T-cell (primary cell): ENCODE measurements around the gene RFLNA. TPM values are rescaled to one million over a fixed set of nuclear protein-coding genes. Genes with fewer than 3 reads are reported as not detected.

Experiments
- ATAC-seq, 4 experiments: fragments of 200-7000 bp in 3 of 4; fragments of 150-1000 bp in 1 of 4; cut with Tn5 transposase; replicated peaks in 1 of 4; 1 replicate in 3 of 4; 2 replicates in 1 of 4; pipeline ENCODE4 v1.10.0; 2021; ENCODE audit warnings: moderate library complexity in 3 of 4, mild to moderate bottlenecking in 2 of 4, moderate number of reproducible peaks in 1 of 4
- CTCF ChIA-PET, 2 donors: fragments of 300-600 bp; sonication (Branson Sonifier 250); formaldehyde crosslinking; loops; one replicate each; lab custom pipeline; 2022; ENCODE audit warnings: antibody characterized with exemption in 2 of 2; lab: Charles Lee
- POLR2A ChIA-PET, 2 donors: fragments of 300-600 bp; sonication (Branson Sonifier 250); formaldehyde crosslinking; loops; one replicate each; lab custom pipeline; 2022; ENCODE audit warnings: antibody characterized with exemption in 2 of 2; lab: Charles Lee
- DNase-seq, 35 experiments: peaks; one replicate each; pipeline versions ENCODE4 v3.0.0 to v3.0.0-alpha.2; 2013 to 2023
- H3K27ac ChIP-seq: one replicate; pipeline ENCODE4 v1.5.1; 2013; ENCODE audit warnings: low read length
- H3K27me3 ChIP-seq, 2 experiments: replicated peaks in 1 of 2; 1 replicate in 1 of 2; 2 replicates in 1 of 2; pipeline versions ENCODE4 v1.6.1 to v1.7.0; 2013; ENCODE audit warnings: low read length in 1 of 2, mixed read lengths in 1 of 2; ENCODE audit not compliant: control insufficient read depth in 2 of 2, insufficient read depth in 2 of 2; ENCODE audit errors: extremely low read depth in 1 of 2
- H3K36me3 ChIP-seq, 2 donors: 1 replicate in 1 of 2; 2 replicates in 1 of 2; pipeline versions ENCODE4 v1.6.1 to v1.7.0; 2013; ENCODE audit warnings: low read length in 1 of 2; ENCODE audit not compliant: control insufficient read depth in 2 of 2, insufficient read depth in 1 of 2; ENCODE audit errors: extremely low read depth in 1 of 2
- H3K4me1 ChIP-seq, 2 experiments: 1 replicate in 1 of 2; 2 replicates in 1 of 2; pipeline versions ENCODE4 v1.6.1 to v1.7.0; 2013; ENCODE audit warnings: low read length in 2 of 2, mixed read lengths in 1 of 2; ENCODE audit not compliant: insufficient read depth in 2 of 2, control insufficient read depth in 1 of 2; ENCODE audit errors: extremely low read depth in 1 of 2
- H3K4me3 ChIP-seq, 2 donors: 1 replicate in 1 of 2; 2 replicates in 1 of 2; pipeline versions ENCODE4 v1.5.1 to v1.7.0; 2013; ENCODE audit warnings: mild to moderate bottlenecking in 2 of 2, low read length in 1 of 2, moderate library complexity in 1 of 2; ENCODE audit not compliant: control insufficient read depth in 1 of 2; ENCODE audit errors: extremely low read depth in 1 of 2
- H3K9me3 ChIP-seq: 2 replicates; pipeline ENCODE4 v1.7.0; 2013
- H3K27ac Mint-ChIP-seq, 2 donors: one replicate each; pipeline ENCODE4 v1.8.0; 2020 to 2021; ENCODE audit warnings: mild to moderate bottlenecking in 2 of 2, mixed read lengths in 2 of 2
- H3K27me3 Mint-ChIP-seq, 2 donors: one replicate each; pipeline ENCODE4 v1.8.0; 2021 to 2022; ENCODE audit warnings: mixed read lengths in 2 of 2
- H3K36me3 Mint-ChIP-seq: one replicate; pipeline ENCODE4 v1.8.0; 2021; ENCODE audit warnings: mixed read lengths
- H3K4me1 Mint-ChIP-seq, 3 donors: one replicate each; pipeline ENCODE4 v1.8.0; 2020 to 2022; ENCODE audit warnings: mixed read lengths in 3 of 3, mild to moderate bottlenecking in 1 of 3
- H3K4me3 Mint-ChIP-seq, 3 donors: one replicate each; pipeline ENCODE4 v1.8.0; 2020 to 2022; ENCODE audit warnings: mild to moderate bottlenecking in 3 of 3, mixed read lengths in 3 of 3, moderate library complexity in 3 of 3
- H3K9me3 Mint-ChIP-seq, 3 donors: one replicate each; pipeline ENCODE4 v1.8.0; 2020 to 2022; ENCODE audit warnings: mixed read lengths in 3 of 3
- WGBS: methylation state at CpG from one replicate; pipeline ENCODE4 v1.1.5; 2013; ENCODE audit warnings: missing lambda C conversion rate; ENCODE audit not compliant: insufficient coverage; 5-methylcytosine and 5-hydroxymethylcytosine counted together
- total RNA-seq, 35 experiments: library from RNA in 6 of 35; stranded (reverse) in 6 of 35; fragments of 120-200 nt in 1 of 35; gene quantifications; one replicate each; pipeline versions ENCODE4 v1.2.1 to v1.2.4 and lab custom pipeline; 2013 to 2026

Gene RFLNA
- total RNA-seq, 5 donors from 2014 or later (not counting 1 experiment from before 2014, with no cell fraction given): not detected

GRCh38 chr12:124259154-124260066 is 35.5 kb upstream of the RFLNA start:
- ATAC-seq (no peak), DNase-seq (no peak)
- POLR2A ChIA-PET: no interaction called here
- Histone ChIP-seq H3K27ac (no peak overlapping the region), H3K27me3 (peaks cover 0 to 31% of the 10 kb centered on the region in 2 experiments), H3K36me3 (no peaks in the 10 kb centered on the region), H3K4me3 (no peak overlapping the region), H3K9me3 (no peaks in the 10 kb centered on the region), H3K4me1 (no peaks in the 10 kb centered on the region)
- Mint-ChIP-seq H3K4me3 (no peak overlapping the region), H3K9me3 (no peaks in the 10 kb centered on the region), H3K4me1 (peaks cover 0 to 12% (median 4%) of the 10 kb centered on the region in 3 donors), H3K27me3 (peaks cover 42 to 45% of the 10 kb centered on the region in 2 donors), H3K36me3 (no peaks in the 10 kb centered on the region), H3K27ac (no peak overlapping the region)
- 26% methylated on average over 12 of the region's 23 CpGs for WGBS
- CTCF ChIA-PET: no interaction called here

GRCh38 chr12:124261885-124262284 is 33.0 kb upstream of the RFLNA start:
- no peaks in the 10 kb centered on the region for H3K9me3 Mint-ChIP-seq
- ChIA-PET POLR2A (interaction anchor here in 1 of 2 donors (0.6 kb wide), 1 partner anchor 1568 kb away, joined by 3 read pairs; no protein-coding TSS in a partner anchor), CTCF (no interaction called here)
- ATAC-seq: no peak
- no peaks in the 10 kb centered on the region for H3K36me3 Mint-ChIP-seq
- no peak for DNase-seq
- Histone ChIP-seq H3K27me3 (peaks cover 0 to 37% of the 10 kb centered on the region in 2 experiments), H3K9me3 (no peaks in the 10 kb centered on the region), H3K4me1 (no peaks in the 10 kb centered on the region), H3K4me3 (no peak overlapping the region), H3K36me3 (no peaks in the 10 kb centered on the region), H3K27ac (no peak overlapping the region)
- no peak overlapping the region for H3K4me3 Mint-ChIP-seq
- H3K27me3 Mint-ChIP-seq: peaks cover 46 to 48% of the 10 kb centered on the region in 2 donors
- H3K27ac Mint-ChIP-seq: no peak overlapping the region
- 80% methylated on average over 11 of the region's 12 CpGs for WGBS
- H3K4me1 Mint-ChIP-seq: peaks cover 0 to 12% (median 4%) of the 10 kb centered on the region in 3 donors

DNA sequence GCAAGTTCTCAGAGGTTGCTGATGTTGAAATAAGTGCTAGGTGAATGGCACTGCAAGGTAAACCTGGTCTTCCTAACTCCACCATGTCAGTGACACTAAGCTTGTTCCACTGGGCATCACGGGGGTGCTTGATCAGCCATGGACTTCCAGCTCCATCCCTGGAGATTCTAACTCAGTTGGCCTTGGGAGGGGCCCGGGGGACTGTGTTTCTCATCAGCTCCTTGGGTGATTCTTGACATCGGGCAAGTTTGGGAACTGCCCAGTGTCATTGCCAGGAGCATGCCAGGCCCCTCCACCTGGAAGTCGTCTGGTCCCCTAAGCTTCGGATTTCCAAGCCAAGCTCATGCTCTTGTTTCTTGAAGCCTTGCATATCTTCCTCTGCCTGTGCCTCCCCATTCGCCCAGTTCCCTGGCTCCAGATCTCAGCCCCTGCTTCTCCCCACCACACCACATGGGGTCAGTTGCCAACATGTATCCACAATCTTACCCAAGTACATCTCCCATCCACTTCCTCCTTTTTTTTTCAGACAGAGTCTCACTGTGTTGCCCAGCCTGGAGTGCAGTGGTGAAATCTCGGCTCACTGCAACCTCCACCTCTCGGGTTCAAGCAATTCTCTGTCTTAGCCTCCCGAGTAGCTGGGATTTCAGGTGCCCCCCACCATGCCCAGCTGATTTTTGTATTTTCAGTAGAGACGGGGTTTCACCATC is 30.7 kb upstream of the RFLNA start:
- no peaks in the 10 kb centered on the region for H3K9me3 ChIP-seq
- H3K4me1 ChIP-seq: no peaks in the 10 kb centered on the region
- 86% methylated on average over 10 of the region's 10 CpGs for WGBS
- Mint-ChIP-seq H3K27ac (no peak overlapping the region), H3K36me3 (no peaks in the 10 kb centered on the region), H3K4me3 (no peak overlapping the region), H3K9me3 (no peaks in the 10 kb centered on the region), H3K27me3 (peaks cover 37 to 41% of the 10 kb centered on the region in 2 donors), H3K4me1 (peaks cover 0 to 10% (median 4%) of the 10 kb centered on the region in 3 donors)
- ChIA-PET CTCF (no interaction called here), POLR2A (no interaction called here)
- H3K27me3 ChIP-seq: peaks cover 0 to 36% of the 10 kb centered on the region in 2 experiments
- no peak for DNase-seq
- no peak overlapping the region for H3K4me3 ChIP-seq
- no peak overlapping the region for H3K27ac ChIP-seq
- no peaks in the 10 kb centered on the region for H3K36me3 ChIP-seq
- no peak for ATAC-seq

GRCh38 chr12:124264879-124265278 is 30.0 kb upstream of the RFLNA start:
- no peaks in the 10 kb centered on the region for H3K9me3 Mint-ChIP-seq
- no peak overlapping the region for H3K4me3 Mint-ChIP-seq
- H3K4me1 Mint-ChIP-seq: peaks cover 0 to 3% (median 1%) of the 10 kb centered on the region in 3 donors
- peaks cover 34 to 40% of the 10 kb centered on the region in 2 donors for H3K27me3 Mint-ChIP-seq
- no peaks in the 10 kb centered on the region for H3K36me3 Mint-ChIP-seq
- no peak for ATAC-seq
- CTCF ChIA-PET: no interaction called here
- no peak for DNase-seq
- no peak overlapping the region for H3K27ac Mint-ChIP-seq
- Histone ChIP-seq H3K27me3 (peaks cover 0 to 38% of the 10 kb centered on the region in 2 experiments), H3K4me1 (no peaks in the 10 kb centered on the region), H3K36me3 (no peaks in the 10 kb centered on the region), H3K4me3 (no peak overlapping the region), H3K9me3 (no peaks in the 10 kb centered on the region), H3K27ac (no peak overlapping the region)
- WGBS: 95% methylated on average over 7 of the region's 7 CpGs
- POLR2A ChIA-PET: no interaction called here

DNA sequence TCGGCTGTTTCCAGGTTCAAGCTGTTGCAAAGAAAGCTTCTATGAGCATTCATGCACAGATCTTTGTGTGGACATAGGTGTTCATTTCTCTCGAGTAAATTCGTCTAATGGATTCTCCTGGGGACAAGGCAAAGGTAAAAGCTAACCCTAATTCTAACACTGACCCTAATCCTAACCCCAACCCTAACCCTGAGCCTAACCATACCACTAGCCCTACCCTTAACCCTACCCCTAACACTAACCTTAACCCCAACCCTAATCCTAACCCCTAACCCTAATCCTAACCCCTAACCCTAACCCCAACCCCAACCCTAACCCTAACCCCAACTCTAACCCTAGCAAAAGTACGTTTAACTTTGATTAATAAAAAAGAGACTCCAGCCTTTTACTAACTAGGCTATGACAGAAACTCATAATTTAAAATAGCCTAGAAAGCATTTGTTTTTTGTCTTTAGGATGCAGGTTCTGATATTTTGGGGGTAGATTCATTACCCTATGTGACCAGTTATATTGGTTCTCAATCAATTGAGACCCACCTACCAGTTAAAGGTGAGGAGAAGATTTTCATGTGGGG is 27.6 kb upstream of the RFLNA start:
- Histone ChIP-seq H3K4me3 (no peak overlapping the region), H3K27ac (no peak overlapping the region), H3K36me3 (no peaks in the 10 kb centered on the region), H3K9me3 (no peaks in the 10 kb centered on the region), H3K4me1 (no peaks in the 10 kb centered on the region), H3K27me3 (peaks cover 0 to 31% of the 10 kb centered on the region in 2 experiments)
- POLR2A ChIA-PET: no interaction called here
- Mint-ChIP-seq H3K27me3 (peaks cover 26 to 35% of the 10 kb centered on the region in 2 donors), H3K9me3 (no peaks in the 10 kb centered on the region), H3K4me3 (no peak overlapping the region), H3K36me3 (no peaks in the 10 kb centered on the region), H3K27ac (no peak overlapping the region), H3K4me1 (no peaks in the 10 kb centered on the region)
- ATAC-seq: no peak
- no peak for DNase-seq
- 84% methylated on average over 3 of the region's 4 CpGs for WGBS
- CTCF ChIA-PET: no interaction called here

- Mint-ChIP-seq H3K4me3 (no peak overlapping the region), H3K27me3 (peaks cover 4 to 20% of the 10 kb centered on the region in 2 donors), H3K9me3 (no peaks in the 10 kb centered on the region), H3K4me1 (no peaks in the 10 kb centered on the region), H3K27ac (no peak overlapping the region), H3K36me3 (no peaks in the 10 kb centered on the region)
- CTCF ChIA-PET: no interaction called here
- POLR2A ChIA-PET: no interaction called here
- ATAC-seq: no peak
- WGBS: 75% methylated on average over 3 of the region's 6 CpGs
- H3K27ac ChIP-seq: no peak overlapping the region
- H3K9me3 ChIP-seq: no peaks in the 10 kb centered on the region
- H3K27me3 ChIP-seq: peaks cover 0 to 6% of the 10 kb centered on the region in 2 experiments
- H3K4me3 ChIP-seq: no peak overlapping the region
- no peaks in the 10 kb centered on the region for H3K4me1 ChIP-seq
- H3K36me3 ChIP-seq: no peaks in the 10 kb centered on the region
- DNase-seq: no peak
Measured at GRCh38 chr12:124270671-124271070, 24.2 kb upstream of the RFLNA start.
